GM19239 (cell line): ENCODE data around the gene TMEM18.

ENCODE experiments used
- DNase-seq: peaks from one replicate; pipeline ENCODE4 v3.0.0; 2011; ENCODE audit warnings: low spot score; ENCODE audit not compliant: insufficient read length
- FAIRE-seq: peaks from 2 replicates; lab custom pipeline; 2011; peaks lifted over from hg19 to GRCh38; lab: Jason Lieb, UNC

TMEM18 gene

GRCh38 chr2:655626-656025 lies 21.6 kb downstream of the TMEM18 start:
- FAIRE-seq, result no peak

GRCh38 chr2:654896-655295 lies 22.3 kb downstream of the TMEM18 start:
- no peak for DNase-seq
- no peak for FAIRE-seq

More at GRCh38 chr2:655626-656025, 21.6 kb downstream of the TMEM18 start:
- DNase-seq, result no peak

GRCh38 chr2:653645-654425 lies 23.4 kb downstream of the TMEM18 start:
- DNase-seq (no peak), FAIRE-seq (no peak)

GRCh38 chr2:652881-653480 lies 24.2 kb downstream of the TMEM18 start:
- FAIRE-seq, result no peak

GRCh38 chr2:651951-652373 lies 25.2 kb downstream of the TMEM18 start:
- no peak for DNase-seq
- FAIRE-seq, result no peak

More at GRCh38 chr2:652881-653480, 24.2 kb downstream of the TMEM18 start:
- DNase-seq, result no peak

- DNase-seq (no peak), FAIRE-seq (no peak)
Measured at GRCh38 chr2:650343-651310, 26.6 kb downstream of the TMEM18 start.

- no peak for FAIRE-seq
- no peak for DNase-seq
Measured at GRCh38 chr2:649426-650342, 27.5 kb downstream of the TMEM18 start.

- no peak for DNase-seq
- FAIRE-seq, result no peak
Measured at GRCh38 chr2:648476-649424, 28.5 kb downstream of the TMEM18 start.

- FAIRE-seq, result no peak
Measured at GRCh38 chr2:647691-648231, 29.4 kb downstream of the TMEM18 start.

GRCh38 chr2:647003-647560 lies 30.1 kb downstream of the TMEM18 start:
- no peak for FAIRE-seq
- DNase-seq, result no peak

More at GRCh38 chr2:647691-648231, 29.4 kb downstream of the TMEM18 start:
- DNase-seq, result no peak

- FAIRE-seq (no peak), DNase-seq (no peak)
Measured at GRCh38 chr2:644871-645270, 32.3 kb downstream of the TMEM18 start.

GRCh38 chr2:643761-644160 lies 33.4 kb downstream of the TMEM18 start:
- FAIRE-seq (no peak), DNase-seq (no peak)

GRCh38 chr2:643334-643733 lies 33.9 kb downstream of the TMEM18 start:
- no peak for DNase-seq
- FAIRE-seq, result no peak

GRCh38 chr2:641872-642815 lies 35.1 kb downstream of the TMEM18 start:
- FAIRE-seq, result no peak

GRCh38 chr2:641164-641871 lies 35.9 kb downstream of the TMEM18 start:
- FAIRE-seq, result no peak
- no peak for DNase-seq

More at GRCh38 chr2:641872-642815, 35.1 kb downstream of the TMEM18 start:
- no peak for DNase-seq

GRCh38 chr2:639703-640102 lies 37.5 kb downstream of the TMEM18 start:
- DNase-seq (no peak), FAIRE-seq (no peak)
